ENCODE measurements around the gene MTERF2.
A peak's percentile ranks its signal among the peaks of the same experiment; 100 is the strongest.

The MTERF2 gene

DNA sequence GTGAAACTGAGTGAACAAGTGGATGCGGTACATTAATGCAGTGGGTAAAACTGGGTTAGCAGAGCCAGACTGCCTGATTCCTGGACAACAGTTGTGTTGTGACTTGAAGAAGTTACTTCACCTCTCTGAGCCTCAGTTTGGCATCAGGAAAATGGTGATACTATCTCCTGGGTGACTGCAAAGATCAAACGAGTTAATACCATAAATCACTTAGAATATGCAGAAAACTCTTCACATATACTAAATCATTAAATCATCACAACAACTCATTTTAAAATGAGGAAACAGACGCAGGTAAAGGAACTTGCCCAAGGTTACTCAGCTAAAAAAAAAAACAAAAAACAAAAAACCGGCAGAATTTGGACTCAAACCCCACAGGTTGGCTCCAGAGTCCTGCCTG is 811 bp downstream of the MTERF2 start:
- DNase-seq: no peak

DNA sequence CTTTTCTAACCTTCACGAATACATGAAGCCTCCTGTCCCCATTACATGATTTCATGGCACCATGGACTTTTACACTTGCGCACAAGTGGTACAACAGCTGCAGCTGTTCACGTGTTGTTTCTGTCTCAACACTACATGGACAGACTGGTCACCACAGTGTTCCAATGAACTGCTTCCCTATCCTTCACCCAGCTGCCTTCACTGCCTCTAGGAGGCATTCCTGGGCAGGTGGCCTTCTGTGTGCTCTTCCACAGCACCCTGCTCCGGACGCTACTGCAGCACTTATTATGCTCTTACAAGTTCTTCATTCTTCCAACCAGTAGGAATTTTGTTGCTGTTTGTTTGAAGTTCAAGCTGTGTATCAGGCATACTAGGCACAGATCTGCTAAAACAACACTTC is 1.5 kb downstream of the MTERF2 start:
- no peak for DNase-seq

DNA sequence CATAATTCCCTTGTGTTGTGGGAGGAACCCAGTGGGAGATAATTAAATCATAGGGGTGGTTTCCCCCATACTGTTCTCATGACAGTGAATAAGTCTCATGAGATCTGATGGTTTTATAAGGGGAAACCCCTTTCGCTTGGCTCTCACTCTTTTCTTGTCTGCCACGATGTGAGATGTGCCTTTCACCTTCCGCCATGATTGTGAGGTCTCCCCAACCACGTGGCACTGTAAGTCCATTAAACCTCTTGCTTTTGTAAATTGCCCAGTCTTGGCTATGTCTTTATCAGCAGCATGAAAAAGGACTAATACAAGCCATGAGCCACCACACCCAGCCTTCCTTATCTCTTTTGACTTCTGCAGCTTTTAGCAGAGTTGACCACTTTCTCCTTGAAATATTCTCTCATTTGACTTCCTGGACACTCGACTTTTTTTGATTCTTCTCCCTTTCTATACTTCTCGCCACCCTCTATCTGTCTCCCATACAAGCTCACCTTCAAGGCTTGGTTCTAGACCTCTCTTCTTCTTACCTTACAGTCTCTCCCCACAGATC is 2.3 kb downstream of the MTERF2 start:
- DNase-seq: peak; percentile 89

DNA sequence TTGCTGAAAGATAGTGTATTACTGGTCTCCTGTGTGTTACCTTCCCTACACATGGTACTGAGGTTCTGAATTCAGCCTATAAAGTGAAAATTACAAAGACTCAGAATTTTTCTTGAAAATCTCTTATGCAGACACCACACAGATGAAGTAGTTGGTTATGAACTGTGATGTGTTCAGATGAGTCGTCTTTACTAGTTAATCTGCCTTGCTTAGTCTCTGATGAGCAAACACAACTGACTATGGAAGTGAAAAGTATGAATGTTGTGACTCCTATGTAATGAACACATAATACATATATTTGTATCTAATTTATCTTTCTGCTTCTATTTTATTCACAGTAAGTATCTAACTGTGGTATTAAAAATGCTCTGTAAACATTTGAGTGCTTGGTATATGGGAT is 4.7 kb downstream of the MTERF2 start:
- DNase-seq: no peak

DNA sequence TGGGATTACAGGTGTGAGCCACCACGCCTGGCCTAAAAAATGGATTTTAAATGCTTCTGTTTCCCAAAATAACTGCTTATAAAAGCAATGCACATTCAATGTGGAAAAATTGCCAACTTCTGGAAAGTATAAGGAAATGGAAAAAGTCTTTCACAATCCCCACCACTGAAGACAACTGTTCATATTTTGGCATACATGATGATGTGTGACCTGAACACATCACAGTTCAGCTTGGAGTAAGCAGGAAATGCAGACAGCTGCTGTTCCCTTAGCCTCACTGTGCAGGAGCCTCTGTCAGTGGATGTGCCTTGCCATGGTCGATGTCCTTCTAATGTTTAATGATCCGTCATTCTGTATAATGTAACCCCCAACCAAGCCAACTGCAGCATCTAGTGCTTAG is 5.2 kb downstream of the MTERF2 start:
- no peak for DNase-seq

DNA sequence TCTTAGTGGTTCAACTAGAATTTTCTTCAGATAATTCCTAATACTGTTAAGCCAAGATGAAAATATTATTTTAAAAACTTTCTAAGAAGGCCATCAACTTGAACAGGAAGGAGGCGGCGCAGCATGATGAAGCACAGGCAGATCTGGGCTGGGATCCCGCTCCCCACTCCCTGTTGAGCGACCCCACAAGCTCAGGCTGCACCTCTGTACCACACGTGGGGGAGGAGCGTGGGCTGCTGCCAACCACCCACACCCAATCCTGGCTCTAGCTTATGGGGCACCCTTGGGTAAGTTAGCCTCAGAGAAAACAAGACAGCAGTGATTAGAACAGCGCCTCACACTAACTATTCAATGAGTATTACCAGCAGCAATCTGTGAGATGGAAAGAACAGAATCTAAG is 6.0 kb downstream of the MTERF2 start:
- no peak for DNase-seq

DNA sequence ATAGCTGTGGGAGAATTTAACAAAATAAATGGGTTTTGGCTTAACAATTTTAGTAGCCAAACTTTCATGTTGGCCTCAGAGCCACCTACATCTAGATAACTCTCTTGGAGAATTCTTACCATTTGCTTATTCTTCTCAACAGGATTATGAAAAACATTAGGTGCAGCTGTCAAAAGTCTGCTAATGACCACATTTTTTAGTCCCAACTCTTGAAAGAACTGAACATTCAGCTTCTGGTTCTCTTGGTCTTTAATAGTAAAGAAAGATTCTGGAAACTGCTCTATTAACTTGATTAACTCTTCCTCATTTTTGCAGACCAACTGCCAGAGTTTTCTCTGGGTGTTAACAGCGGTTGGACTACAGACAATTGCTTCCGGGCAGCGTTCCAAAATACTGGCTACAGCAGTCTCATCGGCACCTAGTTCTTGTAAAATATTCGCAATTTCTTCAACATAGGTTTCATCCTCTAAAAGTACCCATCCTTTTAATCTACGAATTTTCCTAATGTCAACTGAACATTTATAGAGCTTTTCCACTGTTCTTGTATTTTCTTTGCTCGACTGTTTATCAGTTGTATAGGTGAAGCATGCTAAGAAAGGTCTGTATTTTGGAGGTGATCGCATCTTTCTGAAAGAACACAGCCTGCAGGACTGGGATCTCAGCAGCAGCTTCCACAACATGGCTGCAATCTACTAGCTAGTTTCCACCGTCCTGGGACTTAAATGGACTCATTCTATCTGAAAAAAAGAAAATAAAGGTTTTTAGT is 8.7 kb downstream of the MTERF2 start:
- DNase-seq: no peak

DNA sequence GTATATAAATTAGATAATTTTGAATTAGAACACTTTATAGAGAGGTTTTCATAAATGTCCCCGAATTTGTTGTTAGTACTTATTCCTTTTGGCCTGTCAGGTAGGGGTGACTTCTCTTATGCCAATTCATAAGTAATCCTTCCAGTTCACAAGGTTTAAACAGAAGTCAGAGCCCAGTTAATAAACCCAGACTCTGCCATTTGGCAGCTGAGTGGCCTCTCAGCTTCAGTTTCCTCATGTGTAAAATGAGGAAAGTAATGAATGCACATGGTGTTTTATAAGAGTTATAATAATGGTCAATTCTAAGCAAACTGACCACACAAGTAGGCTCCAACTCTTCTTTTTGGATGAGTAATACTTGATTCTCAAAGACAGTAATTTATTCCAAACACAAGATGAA is 10.3 kb downstream of the MTERF2 start:
- no peak for DNase-seq

DNA sequence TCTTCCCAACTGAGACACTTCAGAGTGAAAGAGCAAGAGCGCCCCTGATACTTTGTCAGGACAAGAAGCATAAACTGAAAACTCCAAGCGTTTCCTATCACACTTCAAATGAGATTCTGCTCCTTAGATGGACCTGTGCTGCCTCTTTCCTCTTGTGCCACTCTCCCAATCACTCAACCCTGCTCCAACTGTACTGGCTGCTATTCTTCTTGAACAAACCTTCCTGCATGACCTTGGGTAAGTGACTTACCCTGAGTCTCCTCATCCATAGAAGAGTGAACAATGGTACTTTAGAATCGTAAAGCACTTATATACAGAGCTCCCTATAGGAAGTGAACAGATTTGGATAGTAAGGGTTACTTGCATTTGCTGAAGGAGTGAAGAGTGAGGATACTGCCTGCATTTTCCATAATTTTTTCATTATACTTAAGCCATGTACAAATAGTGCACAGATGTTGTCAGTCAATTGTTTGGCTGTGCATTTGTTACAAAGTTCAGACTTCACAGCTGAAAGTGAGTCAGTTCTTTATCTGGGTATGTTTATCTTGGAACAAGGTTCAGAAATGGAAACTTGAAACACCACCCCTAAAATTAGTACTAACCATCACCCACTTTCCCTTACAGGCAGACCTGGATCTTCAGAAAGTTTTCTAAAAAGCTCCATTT is 10.8 kb downstream of the MTERF2 start:
- no peak for DNase-seq

DNA sequence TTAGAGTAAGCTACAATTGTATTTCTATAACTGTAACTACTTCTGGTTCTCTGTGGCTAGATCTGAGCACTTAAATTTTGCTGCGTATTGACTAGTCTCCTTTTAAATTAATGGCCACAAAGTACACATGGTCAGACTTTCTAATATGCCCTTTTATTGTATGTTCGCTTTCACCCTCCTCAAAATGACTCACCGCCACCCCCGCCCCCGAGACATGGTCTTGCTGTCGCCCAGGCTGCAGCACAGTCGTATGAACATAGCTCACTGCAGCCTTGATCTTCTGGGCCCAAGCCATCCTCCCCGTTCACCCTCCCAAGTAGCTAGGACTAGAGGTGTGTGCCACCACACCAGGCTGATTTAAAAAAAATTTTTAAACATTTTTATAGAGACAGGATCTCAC is 11.8 kb downstream of the MTERF2 start:
- DNase-seq: no peak

DNA sequence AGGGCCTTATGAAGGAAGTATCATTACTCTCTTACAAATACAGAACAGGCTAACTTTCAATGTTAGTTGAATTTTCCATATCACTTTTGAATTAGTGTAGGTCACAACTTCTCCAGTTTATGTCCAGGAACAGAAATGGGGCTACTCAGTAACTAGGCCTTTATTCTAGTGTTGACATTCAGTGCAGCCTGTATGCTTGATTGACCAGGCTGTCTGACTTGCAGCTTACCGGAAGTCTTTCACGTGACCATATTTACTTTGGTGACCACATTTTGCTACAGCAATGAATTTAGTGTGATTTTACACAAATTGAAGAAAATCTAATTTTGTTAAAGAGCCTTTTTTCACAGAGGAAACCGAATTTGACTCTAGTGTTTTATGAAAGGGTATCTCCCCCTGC is 12.4 kb downstream of the MTERF2 start:
- DNase-seq: peak; percentile 17

DNA sequence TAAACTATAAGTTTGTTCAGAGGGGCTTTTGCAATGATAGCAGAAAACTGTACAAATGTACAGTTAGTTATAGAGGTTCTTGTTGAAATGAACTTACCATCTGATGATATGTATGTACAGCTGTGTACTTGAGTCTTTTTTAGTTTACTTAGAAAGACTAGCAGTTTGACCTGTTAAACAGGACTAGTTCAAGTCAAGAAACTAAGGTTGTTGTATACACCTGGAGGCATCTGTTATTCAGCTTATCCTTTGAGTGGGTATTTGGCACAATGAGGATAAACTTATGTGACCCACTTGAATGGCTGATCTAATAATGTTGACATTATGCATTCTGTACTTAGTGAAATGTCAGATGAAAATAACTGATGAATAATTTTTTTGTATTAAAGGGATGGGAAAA is 13.4 kb downstream of the MTERF2 start:
- DNase-seq: no peak

DNA sequence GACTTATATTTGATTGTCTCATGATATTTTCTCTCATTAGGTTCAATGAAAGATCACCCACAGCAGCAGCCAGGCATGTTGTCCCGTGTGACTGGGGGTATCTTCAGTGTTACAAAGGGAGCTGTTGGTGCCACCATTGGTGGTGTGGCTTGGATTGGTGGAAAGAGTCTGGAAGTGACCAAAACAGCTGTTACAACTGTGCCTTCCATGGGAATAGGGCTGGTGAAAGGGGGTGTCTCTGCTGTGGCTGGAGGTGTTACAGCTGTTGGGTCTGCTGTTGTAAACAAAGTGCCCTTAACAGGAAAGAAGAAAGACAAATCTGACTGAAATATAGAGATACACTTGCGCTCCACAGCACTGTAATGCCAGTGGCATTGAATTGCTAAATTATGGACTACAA is 15.9 kb downstream of the MTERF2 start:
- DNase-seq: no peak

DNA sequence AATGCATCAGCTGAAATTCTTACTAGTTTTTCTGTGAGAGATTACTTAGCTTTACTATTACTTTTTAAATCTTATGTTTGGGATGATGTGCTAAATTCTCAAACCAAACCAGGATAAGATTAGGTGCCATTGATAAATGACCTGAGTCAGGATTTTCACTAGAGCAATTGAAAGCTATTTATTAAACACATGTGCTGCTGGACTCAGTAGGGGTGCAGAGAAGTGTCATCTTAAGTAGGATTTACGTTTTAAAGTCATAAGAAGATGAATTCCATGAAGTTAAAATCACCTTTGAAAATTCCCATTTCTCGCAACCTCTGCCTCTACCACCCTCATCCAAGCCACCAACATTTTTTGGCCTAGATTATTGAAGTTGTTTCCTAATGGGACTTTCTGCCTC is 22.4 kb downstream of the MTERF2 start:
- no peak for DNase-seq

DNA sequence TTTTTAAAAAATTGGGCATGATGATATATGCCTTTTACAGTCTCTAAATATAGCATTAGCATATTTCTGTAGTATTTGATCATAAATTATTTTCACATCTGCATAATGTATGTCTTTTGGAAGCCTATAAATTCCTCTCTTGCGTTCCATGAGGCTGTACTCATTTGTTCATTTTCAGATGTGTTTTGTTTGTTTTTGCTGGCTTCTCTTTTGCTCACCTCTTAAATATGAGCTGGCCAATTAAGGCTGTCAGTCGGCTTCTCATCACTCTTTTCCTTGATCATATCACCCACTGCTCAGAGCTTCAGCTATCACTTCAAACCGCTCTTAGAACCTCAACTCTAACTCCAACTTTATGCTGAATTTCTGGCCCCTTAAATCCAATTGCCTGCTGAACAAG is 24.7 kb downstream of the MTERF2 start:
- DNase-seq: no peak

DNA sequence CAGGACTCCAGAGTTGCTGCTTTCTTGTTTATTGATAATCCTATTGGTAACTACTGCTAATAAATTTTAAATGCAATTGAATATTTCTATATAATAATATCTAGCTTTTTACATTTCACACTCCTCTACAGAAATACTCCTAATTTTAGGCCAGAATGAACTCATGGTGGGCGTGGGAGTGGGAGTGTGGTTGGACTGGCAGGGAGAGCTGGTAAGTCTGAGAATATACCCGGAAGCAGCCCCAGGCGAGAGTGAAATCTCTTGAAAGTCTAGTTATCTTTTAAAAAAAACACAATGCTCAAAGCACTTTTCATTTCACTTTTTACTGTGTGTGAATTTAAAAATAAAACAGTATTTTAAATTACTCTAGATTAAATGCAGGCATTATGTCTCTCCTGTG is 26.5 kb downstream of the MTERF2 start:
- DNase-seq: no peak

DNA sequence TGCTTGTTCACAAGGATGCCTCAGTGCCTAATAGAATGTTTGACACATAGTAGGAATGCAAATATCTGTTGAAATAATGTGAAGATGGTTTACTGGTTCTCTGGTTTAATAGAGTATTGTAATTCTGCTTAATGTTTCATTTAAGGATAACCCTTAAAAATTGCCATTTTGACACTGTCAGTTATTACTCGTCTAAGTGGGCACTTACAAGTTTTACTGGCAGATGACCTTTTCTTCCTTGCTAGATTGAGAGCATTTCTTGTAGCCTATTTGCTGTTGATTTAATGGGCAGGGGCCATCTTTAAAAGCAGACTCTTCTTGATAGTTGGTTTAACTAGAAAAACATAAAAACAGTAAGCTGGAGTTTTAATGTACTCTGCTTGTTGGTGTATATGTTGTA is 29.4 kb downstream of the MTERF2 start:
- peak; percentile 26 for DNase-seq

DNA sequence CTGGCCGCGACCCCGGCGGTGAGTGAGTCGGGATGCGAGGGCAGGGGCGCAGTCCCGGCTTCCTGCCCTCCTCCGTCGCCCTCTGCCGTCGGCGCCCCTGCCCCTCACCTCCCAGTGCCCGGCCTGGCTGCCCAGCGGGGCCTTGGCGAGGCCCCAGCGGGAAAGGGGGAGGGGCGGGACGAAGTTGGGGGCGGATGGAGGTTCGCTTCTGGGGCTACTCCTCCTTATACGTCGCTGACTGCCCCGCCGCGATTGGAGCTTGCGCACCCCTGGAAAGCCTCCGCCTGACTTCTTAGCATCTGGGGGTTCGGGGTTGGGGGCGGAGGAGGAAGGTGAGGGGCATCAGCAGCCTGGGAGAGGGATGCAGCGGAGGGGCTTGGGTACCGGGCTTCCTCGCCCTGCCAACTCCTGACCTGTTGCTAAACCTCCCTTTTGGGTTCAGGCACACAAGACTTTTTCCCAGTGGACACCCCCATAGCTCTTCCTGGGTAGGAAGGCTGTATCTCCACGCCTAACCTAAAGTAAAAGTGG is 30.8 kb downstream of the MTERF2 start:
- peak; percentile 74 for DNase-seq

DNA sequence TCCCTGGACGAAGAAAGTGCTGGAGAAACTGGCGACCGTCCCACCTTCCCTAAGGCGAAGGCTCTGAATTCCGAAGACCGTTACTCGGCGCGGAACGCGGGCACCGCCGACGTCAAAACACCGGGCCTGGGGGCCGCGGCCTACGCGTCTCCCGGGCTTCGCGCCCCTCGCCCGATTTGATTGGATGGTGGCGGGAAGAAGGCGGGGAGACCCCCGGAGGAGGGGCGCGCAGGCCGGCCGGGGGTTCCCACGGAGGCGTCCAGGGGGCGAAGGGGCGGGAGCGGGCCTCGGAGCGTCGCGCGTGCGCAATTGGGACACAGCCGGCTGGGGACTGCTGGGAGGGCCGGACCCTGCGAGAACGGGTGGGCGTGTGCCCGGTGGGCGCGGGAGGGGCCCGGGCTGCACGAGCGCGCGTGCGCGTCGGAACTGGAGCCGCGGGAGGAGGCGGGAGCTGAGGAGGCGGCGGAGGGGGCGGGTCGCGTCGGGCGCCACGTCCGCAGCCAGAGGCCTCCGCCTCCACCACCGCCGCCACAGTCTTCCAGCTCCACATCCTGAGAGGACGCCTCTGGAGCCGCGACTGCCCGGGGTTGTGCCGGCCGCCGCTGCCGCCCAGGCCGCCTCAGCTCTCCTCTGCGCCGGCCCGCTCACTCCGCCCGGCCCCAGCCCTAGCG is 31.4 kb downstream of the MTERF2 start, which contains the start of gene TMEM263:
Gene TMEM263, plus strand, starts transcription at position 531 of the 671 bp plus-strand sequence. CDS start 11,210 bp downstream, outside the sequence.
- DNase-seq: peak; percentile 96

DNA sequence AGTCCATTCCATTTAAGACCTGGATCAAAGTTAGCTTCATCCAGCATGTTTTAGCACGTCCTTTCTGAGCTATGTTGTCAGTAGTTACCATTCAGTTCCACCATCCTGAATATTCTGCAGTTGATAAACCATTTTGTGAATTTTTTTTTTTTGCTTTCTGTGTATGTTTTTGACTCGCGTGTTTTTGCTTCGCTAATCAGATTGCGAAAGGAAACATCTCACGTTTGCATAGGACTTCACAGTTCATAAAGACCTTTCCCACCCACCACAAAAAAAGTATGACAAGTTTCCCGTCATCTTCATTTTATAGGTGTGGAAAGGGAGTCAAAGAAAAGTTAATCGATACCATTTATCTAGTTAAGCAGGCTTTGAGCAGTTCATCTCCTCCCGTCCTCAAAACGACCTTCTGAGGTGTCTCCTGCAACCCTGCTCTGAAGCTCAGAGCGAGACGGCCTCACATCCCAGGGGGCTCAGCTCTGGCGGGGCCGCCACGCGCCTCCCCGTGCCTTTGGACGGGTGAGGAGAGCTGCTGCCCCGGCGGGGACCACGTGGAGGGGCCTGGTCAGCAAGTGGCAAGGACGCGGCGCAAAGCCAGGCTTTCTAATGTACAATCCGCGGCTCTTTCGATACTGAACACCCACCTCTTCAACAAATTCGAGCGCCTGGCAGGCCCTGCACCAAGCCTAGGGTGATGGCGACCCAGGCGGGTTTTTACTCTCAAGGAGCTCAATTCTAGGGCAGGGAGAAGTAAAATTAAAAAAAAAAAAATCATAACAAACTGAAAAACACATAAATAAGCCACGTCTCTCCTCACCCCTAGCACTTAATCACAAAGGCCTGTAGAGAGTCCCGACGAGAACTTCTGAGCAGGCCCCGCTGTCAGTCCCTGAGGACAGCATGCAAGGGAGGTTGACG is 32.2 kb downstream of the MTERF2 start:
- DNase-seq: no peak

DNA sequence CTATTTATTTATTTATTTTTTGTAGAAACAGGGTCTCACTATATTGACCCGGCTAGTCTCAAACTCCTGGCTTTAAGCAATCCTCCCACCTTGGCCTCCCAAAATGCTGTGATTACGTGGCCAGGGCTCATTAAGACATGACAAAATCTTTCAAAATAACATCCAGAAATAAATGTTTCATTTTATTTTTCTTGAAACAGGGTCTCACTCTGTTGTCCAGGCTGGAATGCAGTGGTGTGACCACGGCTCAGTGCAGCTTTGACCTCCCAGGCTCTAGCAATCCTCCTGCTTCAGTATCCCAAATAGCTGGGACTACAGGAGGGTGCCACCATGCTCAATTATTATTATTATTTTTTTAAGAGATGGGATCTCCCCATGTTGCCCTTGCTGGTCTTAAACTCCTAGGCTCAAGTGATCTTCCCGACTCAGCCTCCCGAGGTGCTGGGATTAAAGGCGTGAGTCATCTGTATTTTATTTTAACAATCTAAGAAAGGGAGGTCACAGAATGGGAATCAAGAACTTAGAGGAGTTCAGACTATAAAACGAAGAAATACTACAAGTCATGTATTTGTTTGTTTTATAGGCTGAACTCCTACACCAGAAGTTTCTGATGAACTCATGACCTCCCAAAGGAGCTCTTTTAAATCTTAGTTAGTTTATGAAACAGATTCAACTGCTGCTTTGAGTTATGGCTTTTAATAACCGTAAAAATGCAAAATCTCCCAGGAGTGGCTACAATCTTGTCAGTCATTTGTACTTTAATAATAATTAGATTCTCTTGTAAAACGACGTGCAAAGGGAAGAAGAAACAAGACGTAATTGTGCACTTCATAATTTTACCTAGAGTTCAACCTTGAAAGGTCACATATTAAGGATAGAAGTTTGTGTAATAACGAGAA is 33.3 kb downstream of the MTERF2 start:
- no peak for DNase-seq
